Activated CD4-positive, alpha-beta T cell treated with anti-CD3 and anti-CD28 coated beads for 48 hours (primary cell): ENCODE data around the gene CORO2A.
A peak's percentile ranks its signal among the peaks of the same experiment; 100 is the strongest.
"Not testable (repeated sequence)": the region's sequence is repeated elsewhere in the genome, so short reads cannot be mapped to it uniquely, and the experiment has no call there.

Source experiments
- DNase-seq: peaks from one replicate; pipeline ENCODE4 v3.0.0-alpha.2; 2020

Gene CORO2A

DNA sequence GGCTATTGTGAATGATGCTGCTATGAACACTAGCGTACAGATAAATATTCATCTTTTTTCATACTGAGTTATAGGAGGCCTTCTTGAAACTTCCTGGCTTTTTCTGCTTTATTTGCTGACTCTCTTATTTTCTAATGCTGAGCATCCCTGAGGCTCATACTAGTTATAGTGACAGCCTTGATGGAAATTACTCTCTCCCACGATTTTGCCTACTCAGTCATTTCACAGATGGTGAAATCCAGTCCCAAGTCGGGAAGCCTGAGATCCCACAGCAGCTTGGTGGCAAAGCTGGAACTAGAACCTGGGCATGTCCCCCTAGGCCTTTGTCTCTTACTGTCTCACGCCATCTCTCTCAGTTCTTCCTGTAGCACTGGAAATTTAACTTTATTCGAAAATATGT lies 113.5 kb downstream of the CORO2A start:
- no peak for DNase-seq

DNA sequence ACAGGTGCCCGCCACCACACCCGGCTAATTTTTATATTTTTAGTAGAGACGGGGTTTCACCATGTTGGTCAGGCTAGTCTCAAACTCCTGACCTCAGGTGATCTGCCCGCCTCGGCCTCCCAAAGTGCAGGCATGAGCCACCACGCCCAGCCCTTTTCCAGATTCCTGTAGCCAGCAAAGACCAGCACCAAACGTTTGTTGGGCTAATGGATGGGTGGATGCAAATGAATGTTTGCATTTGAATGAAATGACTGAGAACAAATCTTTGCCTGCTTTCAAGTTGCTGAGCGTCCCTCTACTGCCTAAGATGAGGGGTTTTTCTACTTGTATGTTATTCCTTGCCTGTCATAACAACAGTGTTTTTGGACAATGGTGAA lies 115.9 kb downstream of the CORO2A start:
- not testable (repeated sequence) for DNase-seq

DNA sequence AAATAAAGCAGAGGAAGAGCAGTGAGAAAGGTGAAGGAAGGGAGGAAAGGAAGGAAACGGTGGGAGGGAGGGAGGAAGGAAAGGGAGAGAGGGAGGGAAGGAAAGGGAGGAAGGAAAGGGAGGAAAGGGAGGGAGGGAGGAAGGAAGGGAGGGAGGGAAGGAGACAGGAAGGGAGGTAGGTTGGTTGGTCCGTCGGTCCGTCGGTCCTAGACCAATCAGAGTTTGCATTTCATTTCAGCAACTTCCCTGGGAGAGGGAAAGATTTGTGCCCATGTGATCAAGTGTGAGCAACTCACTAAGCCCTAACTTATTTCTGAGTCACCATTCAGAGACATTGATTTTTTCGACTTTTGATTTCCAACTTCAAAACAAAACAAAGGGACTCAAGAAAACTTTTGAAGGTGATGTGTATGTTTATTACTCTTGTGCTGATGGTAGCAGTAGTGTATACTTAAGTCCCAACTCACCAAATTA lies 117.1 kb downstream of the CORO2A start:
- DNase-seq, result peak; percentile 28

DNA sequence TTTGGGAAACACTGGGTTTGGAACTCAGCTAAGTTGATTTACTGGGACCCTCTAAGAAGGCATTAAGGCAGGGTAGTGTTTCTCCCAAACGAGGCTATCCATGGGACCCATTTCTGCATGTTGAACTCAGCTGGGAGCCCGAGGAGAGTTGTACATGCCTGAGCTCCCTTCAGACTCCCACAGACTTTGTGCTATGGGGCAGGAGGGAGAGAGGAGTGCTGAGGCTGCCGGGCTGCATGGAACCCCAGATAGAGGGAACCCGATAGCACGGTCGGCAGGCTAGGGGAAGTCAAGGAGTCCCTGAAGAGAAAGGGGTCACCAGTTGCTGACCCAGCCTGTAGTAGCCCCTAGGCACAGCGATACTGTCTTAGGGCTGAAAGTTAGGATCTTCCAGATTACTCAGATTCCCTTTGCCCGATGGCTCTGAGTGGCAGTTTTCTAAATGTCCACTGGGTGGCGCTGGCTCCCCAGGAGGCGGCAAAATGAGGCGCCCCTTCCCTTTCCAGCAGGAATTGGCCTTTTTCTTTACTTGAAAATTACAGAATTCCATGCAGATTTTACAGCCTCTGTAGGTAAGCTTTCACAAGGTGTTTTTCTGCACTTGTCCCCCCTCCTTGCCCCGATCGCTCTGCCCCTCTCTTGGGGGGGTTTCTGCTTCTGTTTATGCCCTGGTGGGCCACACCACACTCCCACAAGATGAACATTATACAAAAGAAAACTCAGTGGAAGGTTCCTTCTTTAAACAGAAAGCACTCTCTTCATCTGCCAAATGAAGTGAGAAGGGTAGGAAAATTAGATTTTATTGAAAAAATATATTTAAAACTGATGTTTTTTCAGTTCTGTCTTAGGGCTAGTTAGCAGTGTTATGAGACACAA lies 118.1 kb downstream of the CORO2A start:
- peak; percentile 79 for DNase-seq

DNA sequence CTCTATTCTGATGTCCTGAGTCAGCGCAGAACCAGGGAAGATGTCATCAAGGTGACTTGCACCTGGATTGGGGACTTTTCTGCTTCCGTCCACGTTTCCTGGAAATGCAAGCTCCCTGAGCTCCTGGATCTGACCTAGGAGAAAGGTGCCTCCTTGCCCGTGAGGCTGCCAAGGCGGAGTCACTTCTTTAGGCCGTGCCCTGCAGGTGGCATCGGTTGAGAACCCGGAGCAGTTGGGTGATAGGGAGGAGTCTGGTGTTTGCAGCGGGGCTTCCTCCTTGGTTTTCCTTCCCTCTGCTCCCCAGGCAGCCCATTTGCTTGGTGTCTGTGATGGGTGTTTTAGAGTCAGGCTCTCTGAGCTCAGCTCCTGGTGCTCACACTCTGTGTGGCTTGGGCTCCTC lies 120.7 kb downstream of the CORO2A start:
- no peak for DNase-seq
